KMS-11 (cell line): ENCODE data around the gene SUPT20H.

Experiments used
- H2AFZ ChIP-seq: fragments of 200-600 bp; sonication (generic); 2 replicates; pipeline ENCODE4 v1.6.1; 2016; ENCODE audit warnings: antibody characterized with exemption, mixed run types, low read depth
- H3K27ac ChIP-seq: fragments of 200-600 bp; sonication (generic); 2 replicates; pipeline ENCODE4 v1.6.1; 2016; ENCODE audit warnings: mild to moderate bottlenecking, mixed run types
- H3K27me3 ChIP-seq: fragments of 200-600 bp; sonication (generic); 2 replicates; pipeline ENCODE4 v1.6.1; 2017; ENCODE audit warnings: mild to moderate bottlenecking, low read depth, mixed run types, moderate library complexity; ENCODE audit not compliant: insufficient read depth
- H3K36me3 ChIP-seq: fragments of 200-600 bp; sonication (generic); 2 replicates; pipeline ENCODE4 v1.6.1; 2017; ENCODE audit warnings: mild to moderate bottlenecking, mixed run types; ENCODE audit not compliant: insufficient read depth
- H3K4me1 ChIP-seq: fragments of 200-600 bp; sonication (generic); 2 replicates; pipeline ENCODE4 v1.6.1; 2016; ENCODE audit warnings: mild to moderate bottlenecking, low read depth, mixed run types; ENCODE audit not compliant: poor library complexity, severe bottlenecking
- H3K4me2 ChIP-seq: fragments of 200-600 bp; sonication (generic); 2 replicates; pipeline ENCODE4 v1.7.0; 2016; ENCODE audit warnings: mild to moderate bottlenecking, mixed run types
- H3K4me3 ChIP-seq: fragments of 200-600 bp; sonication (generic); IDR thresholded peaks from 2 replicates; pipeline ENCODE4 v1.6.1; 2017; ENCODE audit warnings: low read depth, low read length, mixed read lengths; ENCODE audit not compliant: insufficient read depth
- H3K79me2 ChIP-seq: fragments of 200-600 bp; sonication (generic); 2 replicates; pipeline ENCODE4 v1.6.1; 2016; ENCODE audit warnings: low read depth, mixed run types; ENCODE audit not compliant: insufficient read depth
- H3K9ac ChIP-seq: fragments of 200-600 bp; sonication (generic); 2 replicates; pipeline ENCODE4 v1.6.1; 2016; ENCODE audit warnings: mild to moderate bottlenecking, mixed run types
- H4K20me1 ChIP-seq: fragments of 200-600 bp; sonication (generic); 2 replicates; pipeline ENCODE4 v1.6.1; 2016; ENCODE audit warnings: mild to moderate bottlenecking, mixed run types; ENCODE audit not compliant: insufficient read depth
- CTCF ChIP-seq: fragments of 200-600 bp; sonication (generic); conservative IDR thresholded peaks from 2 replicates; pipeline ENCODE4 v1.6.1; 2017; ENCODE audit warnings: low read depth, mild to moderate bottlenecking, antibody characterized with exemption, low read length, moderate library complexity, mixed read lengths

Gene SUPT20H

GRCh38 chr13:36959456-36960116, 99.9 kb downstream of the SUPT20H start:
- Histone ChIP-seq H3K79me2 (no peaks in the 10 kb centered on the region), H4K20me1 (no peaks in the 10 kb centered on the region), H3K4me2 (no peak overlapping the region), H3K27me3 (no peaks in the 10 kb centered on the region), H3K27ac (no peak overlapping the region), H3K36me3 (no peaks in the 10 kb centered on the region), H3K4me1 (no peaks in the 10 kb centered on the region), H3K4me3 (no peak overlapping the region), H2AFZ (no peak overlapping the region), H3K9ac (no peak overlapping the region)
- TF ChIP-seq CTCF = no peak
